ENCODE results near the gene RAC3. TPM values are rescaled to one million over a fixed set of nuclear protein-coding genes. Genes with fewer than 3 reads are reported as not detected.
A peak's percentile ranks its signal among the peaks of the same experiment; 100 is the strongest.

The RAC3 gene
- total and polyA plus RNA-seq, 9 of the 15 experiments (the other 6 are each of a cell fraction or from before 2014, with no cell fraction given) = 0.23 to 292 (median 118) TPM

- in situ Hi-C loops (cut with MboI) = loop anchor here (5.0 kb wide), 1 partner anchor 127 kb away; no protein-coding TSS in a partner anchor
- WGBS (ENCODE audit: insufficient coverage, low coverage, missing lambda C conversion rate) = under 1% methylated on average over 64 of the region's 94 CpGs
- Histone ChIP-seq H4K20me1 (replicated peaks; ENCODE audit: control insufficient read depth, insufficient read depth, low read length) (peaks cover 5% of the 10 kb centered on the region; the same call in 1 of the 2 replicates), H3K4me3 (peak overlapping the region; percentile 74), H3K79me2 (ENCODE audit: control insufficient read depth, insufficient read depth, low read length) (peaks cover 24% of the 10 kb centered on the region), H2AFZ (ENCODE audit: low read depth, low read length) (peak overlapping the region; percentile 92), H3K27me3 (ENCODE audit: control insufficient read depth in 2 of 2, insufficient read depth in 2 of 2, low read length in 2 of 2) (no peaks in the 10 kb centered on the region), H3K9ac (ENCODE audit: insufficient read depth in 1 of 2, low read depth in 2 of 2, low read length in 2 of 2) (peak overlapping the region; percentile 57 to 88), H3K4me2 (ENCODE audit: insufficient read depth, low read length) (peak overlapping the region; percentile 59), H3K9me1 (ENCODE audit: control insufficient read depth, insufficient read depth, low read length) (peaks cover 2% of the 10 kb centered on the region), H3K27ac (ENCODE audit: extremely low read depth, low read depth, low read length) (peak overlapping the region; percentile 78; the same call in 2 of the 3 replicates), H3K4me1 (replicated peaks in 1 of 2; ENCODE audit: control insufficient read depth in 2 of 2, insufficient read depth in 2 of 2, low read length in 2 of 2) (peaks cover 17 to 87% of the 10 kb centered on the region in 2 experiments), H3K36me3 (ENCODE audit: control insufficient read depth, insufficient read depth, low read length) (peaks cover 29% of the 10 kb centered on the region; the same call in 2 of the 3 replicates), H3K9me3 (replicated peaks; ENCODE audit: control insufficient read depth, insufficient read depth, low read depth, low read length) (no peaks in the 10 kb centered on the region)
- DNase-seq (ENCODE audit: extremely low read depth in 1 of 4, low spot score in 3 of 4) (peak; percentile 70 to 92 (median 76)), ATAC-seq (peak; percentile 80), FAIRE-seq (peak; percentile 94)
- ChIA-PET CTCF (ENCODE audit: low intra/inter-chr PET ratio) (interaction anchor here (0.6 to 2.4 kb wide), 7 partner anchors 12 to 751 kb away, joined by 3 to 27 read pairs (median 3); partner anchors contain the start of gene FASN), POLR2A (interaction anchor here (0.6 to 1.4 kb wide), 10 partner anchors 23 to 241 kb away, joined by 3 to 9 read pairs (median 3); no protein-coding TSS in a partner anchor)
- BruUV-seq (replicated peaks) = no TSS peak
- intact Hi-C loops (cut with micrococcal nuclease) = loop anchor here (1.0 to 10.0 kb wide), 4 partner anchors 7 to 314 kb away; partner anchors contain the start of genes FASN and LRRC45
- TF ChIP-seq TFE3 (CRISPR knock-in tag; IDR thresholded peaks at IDR 0.05) (no peak), ZNF586 (CRISPR knock-in tag; conservative IDR thresholded peaks at IDR 0.05) (no peak), ARID3A (IDR thresholded peaks at IDR 0.05; ENCODE audit: borderline replicate concordance, low read depth, low read length) (no peak), HEY1 (CRISPR knock-in tag; IDR thresholded peaks at IDR 0.05; ENCODE audit: borderline replicate concordance) (no peak)
Observed at GRCh38 chr17:82030470-82031302, 792 bp upstream of the RAC3 start.

Measured in K562 (cell line).